RCC 7860 (cell line): ENCODE results near the gene GLYAT.
"Not testable (repeated sequence)": the region's sequence is repeated elsewhere in the genome, so short reads cannot be mapped to it uniquely, and the experiment has no call there.

Experiments used
- DNase-seq: peaks from one replicate; pipeline ENCODE4 v3.0.0-alpha.2; 2015; ENCODE audit warnings: low spot score
- FAIRE-seq: peaks from 2 replicates; lab custom pipeline; 2012; peaks lifted over from hg19 to GRCh38; lab: Jason Lieb, UNC

Gene GLYAT

DNA sequence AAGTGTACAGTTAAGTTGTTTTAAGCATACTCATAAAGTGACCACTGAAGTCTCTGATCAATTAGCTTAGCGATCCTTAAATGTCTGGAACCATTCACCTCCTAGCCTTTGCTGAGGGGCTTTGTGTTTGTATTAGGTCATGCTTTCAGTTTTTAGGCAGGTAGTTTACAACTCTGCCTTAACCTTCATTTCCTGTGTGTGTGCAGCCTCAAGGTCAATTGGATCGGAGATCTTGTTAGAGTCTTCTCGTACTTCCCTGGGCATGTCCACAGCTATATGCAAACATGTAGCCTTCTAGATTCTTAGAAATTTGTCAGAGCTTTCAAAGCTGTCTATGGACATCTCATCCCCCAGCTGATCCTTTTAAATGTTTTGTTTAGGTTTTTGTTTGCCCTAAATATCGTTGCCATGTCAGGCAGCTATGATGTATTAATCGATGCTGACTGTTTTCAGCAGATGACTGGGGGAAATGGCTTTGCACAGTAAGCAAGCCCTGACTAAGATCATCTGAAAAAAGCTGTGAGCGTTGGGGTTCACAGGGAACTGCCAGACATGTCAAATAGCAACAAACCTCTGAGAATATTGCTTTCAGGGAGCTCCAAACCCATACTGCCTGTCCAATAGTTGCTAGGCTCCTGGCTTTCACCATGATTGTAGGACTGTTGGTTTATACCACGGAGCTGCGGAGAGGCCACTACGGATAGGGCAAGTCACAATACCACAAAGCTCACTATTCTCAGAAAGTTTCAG, 45.6 kb downstream of the GLYAT start:
- DNase-seq (no peak), FAIRE-seq (no peak)

DNA sequence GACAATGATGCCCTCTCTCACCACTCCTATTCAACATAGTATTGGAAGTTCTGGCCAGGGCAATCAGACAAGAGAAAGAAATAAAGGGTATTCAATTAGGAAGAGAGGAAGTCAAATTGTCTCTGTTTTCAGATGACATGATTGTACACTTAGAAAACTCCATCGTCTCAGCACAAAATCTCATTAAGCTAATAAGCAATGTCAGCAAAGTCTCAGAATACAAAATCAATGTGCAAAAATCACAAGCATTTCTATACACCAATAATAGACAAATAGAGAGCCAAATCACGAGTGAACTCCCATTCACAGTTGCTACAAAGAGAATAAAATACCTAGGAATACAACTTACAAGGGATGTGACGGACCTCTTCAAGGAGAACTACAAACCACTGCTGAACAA, 49.1 kb downstream of the GLYAT start:
- DNase-seq, FAIRE-seq: not testable (repeated sequence)

DNA sequence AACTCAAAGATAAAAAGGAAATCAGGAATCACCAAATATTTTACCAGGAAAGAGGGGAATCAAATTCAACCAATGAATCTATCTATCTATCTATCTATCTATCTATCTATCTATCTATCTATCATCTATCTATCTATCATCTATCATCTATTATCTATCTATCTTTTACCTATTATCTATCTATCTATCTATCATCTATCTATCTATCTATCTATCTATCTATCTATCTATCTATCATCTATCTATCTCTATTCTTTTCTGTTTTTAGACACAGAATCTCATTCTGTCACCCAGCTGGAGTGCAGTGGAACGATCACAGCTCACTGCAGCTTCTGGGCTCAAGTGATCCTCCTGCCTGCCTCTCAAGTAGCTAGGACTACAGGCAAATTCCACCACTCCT, 54.2 kb downstream of the GLYAT start:
- DNase-seq, FAIRE-seq: not testable (repeated sequence)

DNA sequence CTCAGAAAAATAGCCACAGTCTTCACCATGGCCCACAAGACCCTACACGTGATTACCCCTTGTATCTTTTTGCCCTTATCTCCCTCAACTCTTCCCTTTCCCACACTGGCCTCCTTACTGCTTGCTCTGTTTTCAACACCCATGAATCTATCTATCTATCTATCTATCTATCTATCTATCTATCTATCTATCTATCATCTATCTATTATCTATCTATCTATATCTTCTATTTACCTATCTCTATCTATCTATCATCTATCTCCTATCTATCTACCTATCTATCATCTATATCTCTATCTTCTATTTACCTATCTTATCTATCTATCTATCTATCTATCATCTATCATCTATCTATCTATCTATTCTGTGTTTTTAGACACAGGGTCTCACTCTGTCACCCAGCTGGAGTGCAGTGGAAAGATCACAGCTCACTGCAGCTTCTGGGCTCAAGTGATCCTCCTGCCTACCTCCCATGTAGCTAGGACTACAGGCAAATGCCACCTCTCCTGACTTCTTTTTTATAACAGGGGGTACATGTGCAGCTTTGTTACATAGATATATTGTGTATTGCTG, 55.1 kb downstream of the GLYAT start:
- FAIRE-seq (no peak), DNase-seq (no peak)

DNA sequence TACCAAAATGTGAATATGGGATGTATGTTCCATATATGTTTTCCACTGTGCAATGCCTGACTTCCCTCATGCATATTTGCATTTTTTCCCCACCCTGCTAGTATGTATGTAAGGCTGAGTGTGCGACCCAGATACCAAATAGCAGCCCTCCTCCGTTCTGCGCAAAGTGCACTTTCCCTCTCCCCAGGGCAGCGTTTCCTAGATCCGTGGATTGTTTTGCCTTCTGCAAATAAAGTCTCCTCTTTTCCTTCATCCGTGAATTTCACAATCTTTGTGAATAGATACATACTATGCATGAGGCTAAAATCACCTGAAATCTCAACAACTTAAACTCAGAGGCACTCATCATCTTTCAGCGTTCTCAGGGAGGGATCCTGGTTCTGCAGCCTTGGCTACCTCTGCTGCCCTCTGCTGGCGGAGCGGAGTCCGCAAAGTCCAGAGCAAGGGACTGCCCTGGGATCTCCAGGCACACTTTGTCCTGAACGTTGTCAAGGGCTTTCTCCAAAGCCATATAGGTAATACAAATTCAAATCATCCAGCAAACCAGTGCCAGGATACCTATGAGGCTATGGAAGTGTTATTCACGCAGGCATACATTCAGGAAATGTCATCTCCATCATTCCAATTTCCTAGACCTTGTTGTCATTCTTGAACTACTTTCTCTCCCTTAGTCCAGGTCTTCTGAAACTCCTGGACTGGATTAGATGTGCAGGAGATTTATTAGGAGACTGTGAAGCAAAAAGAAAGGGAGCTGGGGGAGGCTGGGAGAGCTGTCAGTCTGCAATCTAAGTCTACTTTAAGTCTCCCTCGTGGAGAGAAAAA, 56.2 kb downstream of the GLYAT start:
- FAIRE-seq (no peak), DNase-seq (peak; percentile 32)

DNA sequence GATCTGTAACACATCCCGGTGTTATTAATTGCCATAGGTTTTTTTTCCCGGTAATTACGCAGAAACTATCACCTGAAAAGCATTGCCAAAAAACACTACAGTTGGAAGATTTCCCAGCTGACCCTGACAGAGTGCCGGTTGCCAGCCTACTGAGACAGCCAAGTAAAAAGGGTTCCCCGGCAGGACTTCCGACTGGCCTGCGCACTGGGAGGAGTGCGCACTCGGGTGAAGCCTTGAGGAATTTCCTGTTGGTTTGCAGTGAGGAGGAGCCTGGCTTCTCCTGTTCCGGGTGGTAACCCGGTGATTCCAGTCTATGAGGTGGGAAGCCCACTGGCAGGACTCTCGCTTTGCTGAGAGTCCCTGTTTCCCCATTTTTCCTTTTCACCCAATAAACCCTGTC, 57.1 kb downstream of the GLYAT start:
- DNase-seq: no peak
- no peak for FAIRE-seq

DNA sequence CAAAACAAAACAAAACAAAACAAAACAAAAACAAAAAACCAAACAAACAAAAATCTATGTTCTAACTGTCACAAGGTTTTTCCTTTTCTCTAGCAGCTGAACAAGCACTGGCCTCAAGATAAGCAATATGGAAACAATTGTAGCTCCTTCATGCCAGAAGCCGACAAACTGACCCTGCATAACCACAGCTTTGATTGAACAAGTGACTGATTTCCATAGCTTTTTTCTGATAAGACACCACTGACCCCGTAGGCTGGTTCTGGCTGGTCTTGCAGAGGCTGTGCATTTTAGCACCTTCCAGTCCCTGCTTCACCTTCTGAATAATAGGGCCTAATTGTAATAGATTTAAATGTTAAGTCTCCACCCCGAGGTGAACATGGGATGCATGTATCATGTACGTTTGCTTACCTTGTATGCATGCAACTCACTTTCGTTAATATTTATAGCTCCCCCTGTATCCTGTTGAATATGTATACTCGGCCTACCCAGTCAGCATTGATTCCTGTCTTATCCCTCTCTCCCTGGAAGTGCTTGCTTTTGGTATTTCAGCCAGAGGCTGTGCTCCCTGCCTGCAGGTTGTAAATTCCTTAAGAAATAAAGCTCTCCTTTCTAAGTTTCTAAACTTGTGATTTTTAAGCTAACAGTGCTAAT, 59.6 kb downstream of the GLYAT start:
- DNase-seq (no peak), FAIRE-seq (no peak)

DNA sequence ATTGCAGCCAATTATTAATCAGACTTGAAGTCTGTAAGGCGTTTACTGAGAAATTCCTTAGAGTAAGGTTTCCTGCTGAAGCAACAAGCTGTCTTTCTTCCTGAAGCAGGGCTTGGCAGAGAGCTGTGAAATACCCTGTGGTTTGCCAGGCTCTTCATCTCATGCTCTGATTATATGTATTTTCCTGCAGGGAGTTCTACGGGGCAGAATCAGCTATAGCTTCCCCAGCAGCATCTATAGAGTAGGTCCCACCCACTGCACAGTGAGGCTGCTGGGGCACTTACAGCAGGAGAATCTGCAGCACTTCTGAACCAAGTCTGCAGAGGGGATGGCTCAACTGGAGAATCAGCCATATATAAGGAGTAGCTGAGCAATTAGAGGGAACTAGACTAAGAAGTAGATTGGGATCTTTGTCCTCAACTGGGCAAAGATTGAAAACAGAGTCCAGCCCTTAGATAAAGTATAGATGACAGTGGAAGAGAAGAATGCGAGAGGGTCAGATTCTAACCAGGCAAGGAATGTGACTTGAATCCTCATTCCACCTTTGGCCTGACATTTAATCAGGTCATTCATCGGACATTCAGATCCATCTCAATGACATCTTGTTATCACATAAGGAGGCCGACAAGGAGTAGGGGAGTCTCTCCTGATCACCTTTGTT, 71.7 kb downstream of the GLYAT start:
- FAIRE-seq: no peak
- no peak for DNase-seq

DNA sequence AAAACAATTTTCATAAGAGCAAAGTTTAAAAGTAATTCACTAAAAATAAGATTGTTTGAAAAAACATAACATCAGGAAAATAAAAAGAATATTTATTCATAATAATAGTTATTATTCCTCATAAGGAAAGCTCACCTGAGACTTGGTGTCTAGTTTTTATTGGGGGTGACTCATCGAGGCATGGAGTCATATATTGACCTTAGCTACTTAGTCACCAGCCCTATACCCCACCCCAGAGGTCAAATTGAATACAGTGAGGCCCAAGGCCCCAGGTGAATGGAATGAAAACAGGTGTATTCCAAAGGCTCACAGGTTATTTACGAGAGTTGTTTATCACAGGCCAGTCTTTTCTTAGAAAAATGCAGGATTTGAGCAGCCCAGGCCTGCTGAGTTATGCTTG, 72.3 kb downstream of the GLYAT start:
- DNase-seq: no peak

More for the DNA sequence above, 72.3 kb downstream of the GLYAT start:
- FAIRE-seq: no peak
